ENCODE measurements around the gene MED12. TPM values are rescaled to one million over a fixed set of nuclear protein-coding genes. Genes with fewer than 3 reads are reported as not detected.

MED12 gene
- total RNA-seq, 1 donor from 2014 or later, result 27.0 TPM

DNA sequence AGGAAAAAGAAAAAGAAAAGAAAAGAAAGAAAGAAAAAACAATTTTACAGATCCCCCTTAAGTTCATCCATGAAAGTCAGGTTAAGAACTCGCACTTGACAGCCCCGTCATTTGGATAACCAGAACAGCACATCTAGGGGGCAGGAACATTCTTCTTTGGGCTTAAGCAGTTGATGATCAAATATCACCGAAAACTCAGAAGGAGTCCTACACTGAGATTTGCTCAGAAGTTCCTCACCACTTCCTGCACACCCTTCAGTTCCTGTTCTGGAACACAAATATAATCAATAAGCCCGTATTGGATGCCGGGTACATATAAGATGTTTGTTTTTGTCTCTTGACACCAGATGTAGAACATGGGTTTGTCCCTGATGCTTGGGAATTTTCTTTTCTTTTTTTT, 40.9 kb downstream of the MED12 start:
- Mint-ChIP-seq H3K9me3 (peaks cover 6% of the 10 kb centered on the region), H3K27me3 (ENCODE audit: insufficient read depth, low read depth) (peaks cover 4% of the 10 kb centered on the region), H3K36me3 (peaks cover 30% of the 10 kb centered on the region), H3K4me3 (no peak overlapping the region), H3K4me1 (peaks cover 19% of the 10 kb centered on the region), H3K27ac (no peak overlapping the region)
- Histone ChIP-seq H3K36me3 (no peaks in the 10 kb centered on the region), H3K27me3 (no peaks in the 10 kb centered on the region), H2AFZ (replicated peaks) (no peak overlapping the region), H3K27ac (no peak overlapping the region), H3K9ac (no peak overlapping the region), H4K20me1 (ENCODE audit: low read depth) (no peaks in the 10 kb centered on the region), H3K4me3 (no peak overlapping the region), H3K79me2 (ENCODE audit: low read depth) (no peaks in the 10 kb centered on the region), H3K4me2 (no peak overlapping the region), H3K9me3 (ENCODE audit: low read depth) (no peaks in the 10 kb centered on the region), H3K4me1 (no peaks in the 10 kb centered on the region), H3F3A (ENCODE audit: low read depth) (no peaks in the 10 kb centered on the region)
- no peak for DNase-seq (ENCODE audit: low spot score)
- TF ChIP-seq EZH2 (IDR thresholded peaks at IDR 0.05) (no peak), EZH2phosphoT487 (IDR thresholded peaks at IDR 0.05) (no peak)
- TF ChIP-seq, protein P1, sequence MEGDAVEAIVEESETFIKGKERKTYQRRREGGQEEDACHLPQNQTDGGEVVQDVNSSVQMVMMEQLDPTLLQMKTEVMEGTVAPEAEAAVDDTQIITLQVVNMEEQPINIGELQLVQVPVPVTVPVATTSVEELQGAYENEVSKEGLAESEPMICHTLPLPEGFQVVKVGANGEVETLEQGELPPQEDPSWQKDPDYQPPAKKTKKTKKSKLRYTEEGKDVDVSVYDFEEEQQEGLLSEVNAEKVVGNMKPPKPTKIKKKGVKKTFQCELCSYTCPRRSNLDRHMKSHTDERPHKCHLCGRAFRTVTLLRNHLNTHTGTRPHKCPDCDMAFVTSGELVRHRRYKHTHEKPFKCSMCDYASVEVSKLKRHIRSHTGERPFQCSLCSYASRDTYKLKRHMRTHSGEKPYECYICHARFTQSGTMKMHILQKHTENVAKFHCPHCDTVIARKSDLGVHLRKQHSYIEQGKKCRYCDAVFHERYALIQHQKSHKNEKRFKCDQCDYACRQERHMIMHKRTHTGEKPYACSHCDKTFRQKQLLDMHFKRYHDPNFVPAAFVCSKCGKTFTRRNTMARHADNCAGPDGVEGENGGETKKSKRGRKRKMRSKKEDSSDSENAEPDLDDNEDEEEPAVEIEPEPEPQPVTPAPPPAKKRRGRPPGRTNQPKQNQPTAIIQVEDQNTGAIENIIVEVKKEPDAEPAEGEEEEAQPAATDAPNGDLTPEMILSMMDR (IDR thresholded peaks at IDR 0.05), result no peak

DNA sequence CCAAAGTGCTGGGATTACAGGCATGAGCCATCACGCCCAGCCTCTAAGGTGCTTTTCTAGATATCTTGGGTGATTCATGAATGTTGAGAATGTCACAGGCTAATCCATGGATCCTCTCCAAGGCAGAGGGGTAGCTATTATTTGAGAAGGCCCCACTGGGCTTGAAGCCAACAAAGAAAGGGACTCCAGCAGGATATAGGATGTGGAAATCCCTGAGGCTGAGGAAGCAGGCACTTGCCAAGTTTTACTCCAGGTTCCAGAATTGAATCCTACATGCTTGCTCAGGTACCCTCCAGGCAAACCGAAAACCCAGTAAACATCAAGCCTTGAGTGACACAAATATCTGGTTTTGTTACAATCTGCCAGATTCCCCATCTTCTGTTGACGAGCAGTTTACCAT, 42.1 kb downstream of the MED12 start:
- H3K4me3 ChIP-seq, result no peak overlapping the region
- DNase-seq (ENCODE audit: low spot score), result no peak
- no peak overlapping the region for H3K27ac Mint-ChIP-seq
- H3K79me2 ChIP-seq (ENCODE audit: low read depth), result no peaks in the 10 kb centered on the region
- no peaks in the 10 kb centered on the region for H3K4me1 ChIP-seq
- H2AFZ ChIP-seq (replicated peaks), result no peak overlapping the region
- H3K9ac ChIP-seq, result no peak overlapping the region
- TF ChIP-seq, protein P1 (IDR thresholded peaks at IDR 0.05), result no peak
- no peak for TF ChIP-seq EZH2 (IDR thresholded peaks at IDR 0.05)
- TF ChIP-seq EZH2phosphoT487 (IDR thresholded peaks at IDR 0.05), result no peak
- H3K27ac ChIP-seq, result no peak overlapping the region
- H3K27me3 Mint-ChIP-seq (ENCODE audit: insufficient read depth, low read depth), result peaks cover 3% of the 10 kb centered on the region
- H3K36me3 Mint-ChIP-seq, result peaks cover 29% of the 10 kb centered on the region
- H3K9me3 Mint-ChIP-seq, result peaks cover 6% of the 10 kb centered on the region
- no peaks in the 10 kb centered on the region for H3K27me3 ChIP-seq
- no peak overlapping the region for H3K4me3 Mint-ChIP-seq
- no peaks in the 10 kb centered on the region for H3K36me3 ChIP-seq
- H3K4me1 Mint-ChIP-seq, result peaks cover 19% of the 10 kb centered on the region
- H3K9me3 ChIP-seq (ENCODE audit: low read depth), result no peaks in the 10 kb centered on the region
- no peaks in the 10 kb centered on the region for H4K20me1 ChIP-seq (ENCODE audit: low read depth)
- no peak overlapping the region for H3K4me2 ChIP-seq
- H3F3A ChIP-seq (ENCODE audit: low read depth), result no peaks in the 10 kb centered on the region

GRCh38 chrX:71162981-71163380, 44.6 kb downstream of the MED12 start:
- peak overlapping the region; percentile 70 for H3K27ac Mint-ChIP-seq
- H3F3A ChIP-seq (ENCODE audit: low read depth), result no peaks in the 10 kb centered on the region
- no peak overlapping the region for H3K27ac ChIP-seq
- no peaks in the 10 kb centered on the region for H3K4me1 ChIP-seq
- no peaks in the 10 kb centered on the region for H3K9me3 ChIP-seq (ENCODE audit: low read depth)
- no peaks in the 10 kb centered on the region for H3K27me3 ChIP-seq
- peaks cover 19% of the 10 kb centered on the region for H3K4me1 Mint-ChIP-seq
- H3K79me2 ChIP-seq (ENCODE audit: low read depth), result no peaks in the 10 kb centered on the region
- no peaks in the 10 kb centered on the region for H4K20me1 ChIP-seq (ENCODE audit: low read depth)
- no peak overlapping the region for H2AFZ ChIP-seq (replicated peaks)
- H3K4me3 ChIP-seq, result no peak overlapping the region
- peaks cover 11% of the 10 kb centered on the region for H3K9me3 Mint-ChIP-seq
- H3K9ac ChIP-seq, result no peak overlapping the region
- H3K36me3 Mint-ChIP-seq, result peaks cover 32% of the 10 kb centered on the region
- TF ChIP-seq, protein P1 (IDR thresholded peaks at IDR 0.05), result no peak
- TF ChIP-seq EZH2 (IDR thresholded peaks at IDR 0.05), result no peak
- TF ChIP-seq EZH2phosphoT487 (IDR thresholded peaks at IDR 0.05), result no peak
- H3K4me3 Mint-ChIP-seq, result peak overlapping the region; percentile 35
- H3K27me3 Mint-ChIP-seq (ENCODE audit: insufficient read depth, low read depth), result peaks cover 3% of the 10 kb centered on the region
- DNase-seq (ENCODE audit: low spot score), result peak; percentile 44
- no peaks in the 10 kb centered on the region for H3K36me3 ChIP-seq
- H3K4me2 ChIP-seq, result no peak overlapping the region
